ENCODE measurements around the gene GAS6.

GAS6 gene

GRCh38 chr13:113819341-113819730 lies 44.5 kb downstream of the GAS6 start:
- TF ChIP-seq CTCF (IDR thresholded peaks at IDR 0.05), result no peak
- H3K4me1 Mint-ChIP-seq, result peaks cover 32% of the 10 kb centered on the region
- peaks cover 5% of the 10 kb centered on the region for H3K27me3 Mint-ChIP-seq (ENCODE audit: low read depth, poor library complexity)
- H3K36me3 Mint-ChIP-seq (ENCODE audit: low read depth), result no peaks in the 10 kb centered on the region
- H3K27ac Mint-ChIP-seq, result no peak overlapping the region
- H3K9me3 Mint-ChIP-seq, result no peaks in the 10 kb centered on the region
- H3K4me3 Mint-ChIP-seq, result no peak overlapping the region
- no peak for DNase-seq

DNA sequence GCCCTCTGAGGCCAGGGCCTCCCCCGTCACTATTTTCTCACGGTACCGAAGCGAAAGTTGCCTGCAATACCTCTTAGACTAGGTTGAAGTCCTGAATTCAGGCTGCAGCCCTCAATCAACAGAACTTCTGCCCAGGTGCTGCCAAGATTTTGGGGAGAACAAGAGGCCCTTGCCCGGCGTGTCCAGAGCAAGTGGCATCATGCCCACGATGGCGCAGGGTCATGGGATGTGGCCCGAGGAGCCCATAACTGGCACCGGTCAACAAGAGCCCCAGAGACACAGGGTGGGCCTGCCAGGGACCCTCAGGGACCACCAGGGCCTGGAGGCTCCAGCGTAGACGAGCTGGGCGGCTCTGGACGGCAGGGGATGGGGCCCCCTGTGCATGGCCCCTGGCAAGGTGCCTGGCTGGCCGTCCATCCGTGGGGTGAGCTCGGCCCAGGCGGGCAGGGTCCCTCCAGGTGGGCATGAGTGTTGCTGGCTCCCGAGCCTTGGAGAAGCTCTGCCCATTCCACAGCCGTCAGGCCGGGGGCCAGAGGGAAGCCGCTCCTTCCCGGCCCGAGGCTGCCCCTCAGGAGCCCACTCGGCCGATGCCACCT lies 45.1 kb downstream of the GAS6 start:
- peaks cover 5% of the 10 kb centered on the region for H3K27me3 Mint-ChIP-seq (ENCODE audit: low read depth, poor library complexity)
- H3K27ac Mint-ChIP-seq, result no peak overlapping the region
- TF ChIP-seq CTCF (IDR thresholded peaks at IDR 0.05), result no peak
- H3K36me3 Mint-ChIP-seq (ENCODE audit: low read depth), result no peaks in the 10 kb centered on the region
- no peak for DNase-seq
- H3K4me1 Mint-ChIP-seq, result peaks cover 32% of the 10 kb centered on the region
- no peaks in the 10 kb centered on the region for H3K9me3 Mint-ChIP-seq
- H3K4me3 Mint-ChIP-seq, result no peak overlapping the region

DNA sequence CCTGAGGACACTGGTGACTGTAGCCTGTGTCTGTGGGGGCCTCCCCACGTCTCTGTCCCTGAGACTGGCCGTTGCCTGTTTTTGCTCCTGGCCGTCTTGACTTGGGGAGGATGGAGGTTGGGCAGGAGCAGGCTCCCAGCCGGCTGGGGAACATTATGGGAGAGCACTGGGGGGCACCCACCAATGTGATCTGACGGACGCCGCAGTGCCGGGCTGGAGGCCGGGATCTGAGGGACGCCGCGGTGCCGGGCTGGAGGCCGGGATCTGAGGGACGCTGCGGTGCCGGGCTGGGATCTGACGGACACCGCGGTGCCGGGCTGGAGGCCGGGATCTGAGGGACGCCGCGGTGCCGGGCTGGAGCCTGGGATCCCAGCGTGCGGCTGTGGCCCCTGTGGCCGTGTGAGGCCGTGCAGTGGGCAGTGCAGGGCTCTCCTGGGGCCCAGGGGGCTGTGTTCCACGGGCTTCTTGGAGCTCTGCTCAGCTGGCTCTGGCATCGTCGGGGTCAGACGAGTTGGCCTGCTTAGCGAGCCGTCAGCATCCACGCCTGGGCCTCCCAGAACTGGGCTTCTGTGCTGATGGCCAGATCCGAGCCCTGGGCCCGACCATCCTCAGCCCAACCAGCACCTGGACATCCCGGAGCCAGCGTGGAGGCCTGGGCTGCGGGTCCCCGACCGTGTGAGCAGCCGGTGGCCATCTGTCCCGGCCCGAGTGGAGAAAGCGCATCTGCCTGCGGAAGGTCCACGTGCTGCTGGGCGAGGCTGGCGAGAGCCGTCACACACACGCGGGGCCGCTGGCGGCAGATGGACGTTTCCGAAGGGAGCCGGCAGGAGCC lies 45.8 kb downstream of the GAS6 start:
- H3K9me3 Mint-ChIP-seq, result no peaks in the 10 kb centered on the region
- H3K4me1 Mint-ChIP-seq, result peaks cover 32% of the 10 kb centered on the region
- TF ChIP-seq CTCF (IDR thresholded peaks at IDR 0.05), result no peak
- no peak for DNase-seq
- H3K27me3 Mint-ChIP-seq (ENCODE audit: low read depth, poor library complexity), result peaks cover 5% of the 10 kb centered on the region
- H3K4me3 Mint-ChIP-seq, result no peak overlapping the region
- no peak overlapping the region for H3K27ac Mint-ChIP-seq
- H3K36me3 Mint-ChIP-seq (ENCODE audit: low read depth), result no peaks in the 10 kb centered on the region

GRCh38 chr13:113816946-113817859 lies 46.7 kb downstream of the GAS6 start:
- Mint-ChIP-seq H3K9me3 (no peaks in the 10 kb centered on the region), H3K4me1 (peaks cover 32% of the 10 kb centered on the region), H3K27me3 (ENCODE audit: low read depth, poor library complexity) (peaks cover 5% of the 10 kb centered on the region), H3K4me3 (no peak overlapping the region), H3K27ac (peak overlapping the region; percentile 80), H3K36me3 (ENCODE audit: low read depth) (no peaks in the 10 kb centered on the region)
- peak; percentile 74 for TF ChIP-seq CTCF (IDR thresholded peaks at IDR 0.05)
- DNase-seq, result peak; percentile 91

- H3K36me3 Mint-ChIP-seq (ENCODE audit: low read depth), result no peaks in the 10 kb centered on the region
- H3K4me3 Mint-ChIP-seq, result no peak overlapping the region
- no peak overlapping the region for H3K27ac Mint-ChIP-seq
- H3K27me3 Mint-ChIP-seq (ENCODE audit: low read depth, poor library complexity), result peaks cover 5% of the 10 kb centered on the region
- no peak for TF ChIP-seq CTCF (IDR thresholded peaks at IDR 0.05)
- no peaks in the 10 kb centered on the region for H3K9me3 Mint-ChIP-seq
- H3K4me1 Mint-ChIP-seq, result peaks cover 27% of the 10 kb centered on the region
- DNase-seq, result no peak
Measured at GRCh38 chr13:113816254-113816929, 47.5 kb downstream of the GAS6 start.
